ENCODE measurements around the gene SLC16A7. TPM values are rescaled to one million over a fixed set of nuclear protein-coding genes. Genes with fewer than 3 reads are reported as not detected.

Gene SLC16A7
- total RNA-seq, 1 donor = 170 TPM

- DNase-seq (ENCODE audit: low read depth) = no peak
These were observed 216.2 kb downstream of the SLC16A7 start for GRCh38 chr12:59811991-59812390.

GRCh38 chr12:59812716-59813115 is 216.9 kb downstream of the SLC16A7 start:
- H3K4me3 ChIP-seq (ENCODE audit: low read depth, low read length) = no peak overlapping the region
- DNase-seq (ENCODE audit: low read depth) = no peak
- no peak for TF ChIP-seq CTCF (IDR thresholded peaks at IDR 0.05; ENCODE audit: insufficient read depth, low read length)

More at GRCh38 chr12:59811991-59812390, 216.2 kb downstream of the SLC16A7 start:
- no peak overlapping the region for H3K4me3 ChIP-seq (ENCODE audit: low read depth, low read length)
- no peak for TF ChIP-seq CTCF (IDR thresholded peaks at IDR 0.05; ENCODE audit: insufficient read depth, low read length)

- peak; percentile 47 for DNase-seq (ENCODE audit: low read depth)
- no peak overlapping the region for H3K4me3 ChIP-seq (ENCODE audit: low read depth, low read length)
- TF ChIP-seq CTCF (IDR thresholded peaks at IDR 0.05; ENCODE audit: insufficient read depth, low read length) = no peak
These were observed 224.8 kb downstream of the SLC16A7 start for GRCh38 chr12:59820594-59821011.

GRCh38 chr12:59823567-59823966 is 227.7 kb downstream of the SLC16A7 start:
- H3K4me3 ChIP-seq (ENCODE audit: low read depth, low read length) = no peak overlapping the region
- no peak for TF ChIP-seq CTCF (IDR thresholded peaks at IDR 0.05; ENCODE audit: insufficient read depth, low read length)
- DNase-seq (ENCODE audit: low read depth) = no peak

- DNase-seq (ENCODE audit: low read depth) = no peak
- no peak for TF ChIP-seq CTCF (IDR thresholded peaks at IDR 0.05; ENCODE audit: insufficient read depth, low read length)
- no peak overlapping the region for H3K4me3 ChIP-seq (ENCODE audit: low read depth, low read length)
These were observed 231.9 kb downstream of the SLC16A7 start for GRCh38 chr12:59827767-59828166.

GRCh38 chr12:59828521-59828920 is 232.7 kb downstream of the SLC16A7 start:
- no peak for TF ChIP-seq CTCF (IDR thresholded peaks at IDR 0.05; ENCODE audit: insufficient read depth, low read length)
- H3K4me3 ChIP-seq (ENCODE audit: low read depth, low read length) = no peak overlapping the region
- DNase-seq (ENCODE audit: low read depth) = no peak

- DNase-seq (ENCODE audit: low read depth) = no peak
- H3K4me3 ChIP-seq (ENCODE audit: low read depth, low read length) = no peak overlapping the region
- TF ChIP-seq CTCF (IDR thresholded peaks at IDR 0.05; ENCODE audit: insufficient read depth, low read length) = no peak
These were observed 237.6 kb downstream of the SLC16A7 start for GRCh38 chr12:59833408-59833807.

Data from fibroblast of the aortic adventitia (primary cell).